H1 (cell line): Measurements from ENCODE around the gene IGLL1. TPM values are rescaled to one million over a fixed set of nuclear protein-coding genes. Genes with fewer than 3 reads are reported as not detected.

Experiments
- CTBP2 ChIP-seq: IDR thresholded peaks from 2 replicates; pipeline ENCODE4 v1.7.0; 2011; ENCODE audit warnings: borderline replicate concordance, mild to moderate bottlenecking, moderate library complexity, mixed read lengths, low read length; ENCODE audit not compliant: insufficient read depth, insufficient read length
- SP1 ChIP-seq: IDR thresholded peaks from 2 replicates; pipeline ENCODE4 v1.6.1; 2011; ENCODE audit warnings: low read depth, low read length
- USF2 ChIP-seq: IDR thresholded peaks from 2 replicates; pipeline ENCODE4 v1.6.1; 2011; ENCODE audit warnings: low read length, improper control_type of control experiment
- polyA plus RNA-seq, 7 experiments: library from polyadenylated mRNA; depleted of rRNA in 3 of 7; stranded (reverse) in 5 of 7; unstranded in 2 of 7; fragments of >200 nt in 5 of 7; fragments of 200-250 nt in 2 of 7; gene quantifications; 1 replicate in 5 of 7; 2 replicates in 1 of 7; 4 replicates in 1 of 7; pipeline versions ENCODE4 v1.2.1 to v1.2.3, GENCODE V29; 2011 to 2013; ENCODE audit warnings: missing spikeins in 2 of 7, mixed read lengths in 2 of 7
- total RNA-seq: library from RNA; stranded (reverse); fragmentation: NEBNext Ultra II Directional; extraction: Animal tissue kit (Norgen Biotek cat#: 25700); gene quantifications from 2 replicates; pipeline ENCODE4 v1.2.1, GENCODE V29; 2021

Gene IGLL1
- total and polyA plus RNA-seq, 2 of the 8 experiments (the other 6 are each of a cell fraction or from before 2014, with no cell fraction given), result not detected

- TF ChIP-seq USF2 (no peak), SP1 (no peak), CTBP2 (no peak)
Measured at GRCh38 chr22:23606204-23607131, 26.4 kb upstream of the IGLL1 start (continued).
